Mononuclear cell (primary cell): ENCODE data around the gene RBM19. TPM values are rescaled to one million over a fixed set of nuclear protein-coding genes. Genes with fewer than 3 reads are reported as not detected.
"Not testable (repeated sequence)": the region's sequence is repeated elsewhere in the genome, so short reads cannot be mapped to it uniquely, and the experiment has no call there.

Source experiments
- H3K27me3 ChIP-seq: 2 replicates; pipeline ENCODE4 v1.6.0; 2011; ENCODE audit warnings: low read length, control low read depth; ENCODE audit not compliant: insufficient read depth
- H3K4me1 ChIP-seq: 2 replicates; pipeline ENCODE4 v1.5.1; 2011; ENCODE audit warnings: mild to moderate bottlenecking, low read length, control low read depth; ENCODE audit not compliant: insufficient read depth
- H3K4me3 ChIP-seq: 2 replicates; pipeline ENCODE4 v1.5.1; 2011; ENCODE audit warnings: mild to moderate bottlenecking, low read length, moderate library complexity
- H3K9me3 ChIP-seq: 2 replicates; pipeline ENCODE4 v1.5.1; 2011; ENCODE audit warnings: low read depth, mild to moderate bottlenecking, control low read depth, low read length
- total RNA-seq: library from RNA; depleted of rRNA; stranded (reverse); fragments of >200 nt; gene quantifications from one replicate; pipeline ENCODE4 v1.2.3, GENCODE V29; 2012

RBM19 gene
- total RNA-seq, 1 donor = 33.8 TPM

DNA sequence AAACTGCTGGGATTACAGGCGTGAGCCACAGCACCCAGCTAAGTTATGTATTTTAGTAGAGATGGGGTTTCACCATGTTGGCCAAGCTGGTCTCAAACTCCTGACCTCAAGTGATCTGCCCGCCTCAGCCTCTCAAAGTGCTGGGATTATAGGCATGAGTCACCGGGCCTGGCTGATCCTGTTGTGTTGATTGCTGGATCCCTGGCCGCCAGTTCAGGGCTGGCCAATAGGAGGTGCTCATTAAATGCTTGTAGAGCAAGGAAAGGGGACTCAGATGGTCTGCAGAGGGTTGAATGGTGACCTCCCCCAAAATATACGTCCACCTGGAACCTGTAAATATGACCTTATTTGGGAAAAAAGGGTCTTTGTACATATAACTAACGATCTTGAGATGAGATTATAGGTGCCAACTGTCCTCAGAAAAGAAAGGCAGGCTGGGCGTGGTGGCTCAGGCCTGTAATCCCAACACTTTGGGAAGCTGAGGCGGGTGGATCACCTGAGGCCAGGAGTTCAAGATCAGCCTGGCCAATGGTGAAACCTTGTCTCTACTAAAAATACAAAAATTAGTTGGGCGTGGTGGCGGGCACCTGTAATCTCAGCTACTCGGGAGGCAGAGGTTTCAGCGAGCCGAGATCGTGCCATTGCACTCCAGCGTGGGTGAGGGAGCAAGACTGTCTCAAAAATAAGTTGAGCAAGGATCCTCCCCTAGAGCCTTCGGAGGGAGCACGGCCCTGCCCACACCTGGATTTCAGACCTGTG is 156.5 kb downstream of the RBM19 start:
- H3K27me3 ChIP-seq, H3K4me1 ChIP-seq, H3K9me3 ChIP-seq, H3K4me3 ChIP-seq: not testable (repeated sequence)

DNA sequence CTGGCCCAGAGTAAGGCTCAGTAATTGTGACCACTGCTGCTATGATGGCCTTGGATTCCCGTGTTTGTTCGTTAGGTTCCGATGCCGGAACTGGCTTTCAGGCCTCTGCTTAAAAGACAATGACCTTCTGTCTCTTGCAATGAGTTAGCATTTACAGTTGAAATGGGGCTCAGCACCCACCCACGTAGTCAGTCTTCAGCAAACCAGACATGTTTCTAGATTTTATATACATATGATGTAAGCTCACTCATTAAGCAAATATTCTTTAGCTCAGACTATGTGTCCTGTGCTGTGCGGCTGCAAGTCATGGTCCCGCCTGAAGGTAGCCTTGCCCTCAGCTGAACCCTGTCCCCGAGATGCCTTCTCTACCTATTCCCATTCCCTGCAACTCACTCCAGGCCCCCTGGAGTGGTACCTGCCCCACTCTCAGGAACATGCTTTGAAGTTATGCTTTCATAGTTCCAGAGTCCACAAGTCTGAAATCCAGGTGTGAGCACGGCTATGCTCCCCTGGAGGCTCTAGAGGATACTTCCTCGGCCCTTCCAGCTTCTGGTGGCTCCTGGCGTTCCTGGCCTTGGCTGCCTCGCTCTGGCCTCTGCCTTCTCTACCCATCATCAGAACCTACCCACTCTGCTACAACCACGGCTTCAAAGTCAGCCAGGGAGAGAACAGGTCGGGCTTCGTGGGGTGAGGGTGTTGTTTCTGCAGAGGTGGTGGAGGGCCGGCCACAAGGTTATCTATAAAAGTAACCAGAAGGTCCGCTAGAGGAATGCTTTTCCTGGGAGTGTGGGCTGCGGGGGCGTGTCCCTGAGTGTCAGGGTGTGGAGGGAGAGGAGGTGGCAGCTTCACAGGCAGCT is 157.8 kb downstream of the RBM19 start:
- no peaks in the 10 kb centered on the region for H3K4me1 ChIP-seq
- H3K9me3 ChIP-seq = no peaks in the 10 kb centered on the region
- no peaks in the 10 kb centered on the region for H3K27me3 ChIP-seq
- no peak overlapping the region for H3K4me3 ChIP-seq

DNA sequence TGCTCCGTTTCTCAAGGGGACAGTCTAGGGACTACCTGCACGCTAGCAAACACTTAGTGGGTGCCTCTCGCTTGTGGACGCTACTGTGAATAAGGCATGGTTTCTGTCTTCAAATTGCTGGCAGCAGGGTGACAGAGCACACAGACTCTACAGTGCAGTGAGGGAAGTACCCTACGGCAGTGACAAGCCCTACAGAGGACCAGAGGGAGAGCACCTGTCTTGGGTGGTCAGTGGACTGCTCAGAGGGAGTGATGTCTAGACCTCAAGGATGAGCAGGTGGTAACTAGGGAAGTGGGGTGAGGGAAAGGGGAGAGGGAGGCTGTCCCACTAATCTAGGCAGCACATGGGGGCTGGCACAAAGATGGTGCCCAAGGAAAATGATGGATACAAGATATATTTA is 160.5 kb downstream of the RBM19 start:
- H3K9me3 ChIP-seq = no peaks in the 10 kb centered on the region
- H3K4me1 ChIP-seq = no peaks in the 10 kb centered on the region
- H3K27me3 ChIP-seq = no peaks in the 10 kb centered on the region
- no peak overlapping the region for H3K4me3 ChIP-seq

DNA sequence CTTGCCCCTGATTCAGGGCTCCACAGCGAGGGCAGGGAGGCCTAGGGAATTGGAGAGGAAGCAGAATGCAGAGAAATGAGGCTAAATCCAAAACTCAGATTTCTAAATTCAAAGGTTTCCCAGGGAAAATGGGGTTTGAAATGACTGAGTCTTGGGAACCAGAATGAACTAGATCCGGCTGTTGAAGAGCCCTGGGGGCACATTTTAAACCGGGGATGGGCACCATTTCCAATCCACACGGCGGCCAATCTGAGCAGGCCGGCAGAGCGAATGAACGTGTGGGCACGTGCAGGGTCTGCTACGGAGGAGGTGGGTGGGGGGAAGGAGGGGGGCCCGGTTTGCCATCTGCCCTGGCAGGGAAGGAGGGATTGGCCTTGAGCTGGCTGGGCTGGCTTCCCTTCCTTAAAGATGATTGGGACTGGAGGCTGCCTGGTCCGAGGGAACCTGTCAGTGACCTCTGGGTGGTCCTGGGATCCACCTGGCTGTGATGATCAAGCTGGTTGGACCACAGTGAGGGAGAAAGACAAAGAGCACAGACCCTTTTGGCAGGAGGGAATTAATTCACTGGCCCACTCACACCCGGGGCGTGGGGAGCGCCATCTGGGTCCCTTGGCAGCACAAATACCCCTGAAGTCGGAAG is 161.0 kb downstream of the RBM19 start:
- Histone ChIP-seq H3K27me3 (no peaks in the 10 kb centered on the region), H3K4me1 (no peaks in the 10 kb centered on the region), H3K9me3 (no peaks in the 10 kb centered on the region), H3K4me3 (no peak overlapping the region)

DNA sequence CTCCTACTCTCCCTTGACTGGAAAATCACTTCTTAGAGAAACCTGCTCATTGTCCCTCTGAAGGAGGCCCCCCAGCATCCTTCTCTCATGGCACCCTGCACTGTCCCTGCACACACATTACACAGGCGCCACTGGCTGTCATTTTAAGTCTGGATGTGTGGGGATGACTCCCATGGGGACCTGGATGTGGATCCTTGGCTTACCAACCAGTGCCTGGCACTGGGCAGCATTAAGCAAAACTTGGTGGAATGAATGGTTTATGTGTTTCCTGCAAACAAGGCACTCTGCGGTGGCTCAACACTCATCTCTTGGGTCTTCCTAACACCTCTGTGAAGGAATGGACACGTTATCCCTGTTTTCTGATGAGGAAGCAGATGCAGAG is 162.4 kb downstream of the RBM19 start:
- no peak overlapping the region for H3K4me3 ChIP-seq
- H3K9me3 ChIP-seq = no peaks in the 10 kb centered on the region
- H3K27me3 ChIP-seq = no peaks in the 10 kb centered on the region
- H3K4me1 ChIP-seq = no peaks in the 10 kb centered on the region

DNA sequence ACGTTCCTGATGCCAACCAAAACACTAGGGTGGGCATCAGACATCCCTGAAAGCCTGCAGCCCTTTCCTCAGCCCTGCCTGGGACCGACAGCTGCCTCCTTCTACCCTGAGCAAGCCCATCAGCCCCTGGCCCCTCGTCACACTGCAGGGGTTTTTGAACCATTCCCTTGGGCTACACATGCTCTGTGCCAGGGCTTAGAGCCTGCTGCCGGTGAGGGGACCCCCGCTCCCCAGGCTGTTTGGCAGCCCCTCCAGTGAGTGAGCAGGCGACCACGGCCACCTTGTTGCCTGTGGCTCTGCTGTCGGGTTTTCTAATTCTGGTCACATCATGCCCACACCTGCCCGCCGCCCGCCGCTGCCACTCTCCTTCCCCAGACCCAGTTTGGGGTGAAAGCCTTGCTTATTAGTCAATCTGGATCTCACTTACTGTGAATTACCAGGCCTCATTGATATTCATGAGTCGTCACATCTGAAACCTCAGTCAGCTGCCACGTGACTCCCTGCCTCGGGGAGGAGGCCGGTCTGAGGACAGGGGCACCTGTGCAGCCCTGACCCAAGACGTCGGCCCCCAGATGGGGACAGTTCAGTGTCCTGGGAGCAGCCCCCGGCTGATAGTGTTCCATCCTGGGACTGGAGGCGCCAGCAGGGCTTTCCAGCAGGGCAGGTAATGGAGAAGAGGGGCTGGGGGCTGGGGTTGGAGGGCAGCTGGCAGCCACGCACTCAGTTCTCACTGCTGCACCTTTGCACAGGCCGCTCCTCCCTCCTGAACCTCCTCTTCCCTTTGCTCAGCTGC is 163.0 kb downstream of the RBM19 start:
- H3K4me3 ChIP-seq = no peak overlapping the region

DNA sequence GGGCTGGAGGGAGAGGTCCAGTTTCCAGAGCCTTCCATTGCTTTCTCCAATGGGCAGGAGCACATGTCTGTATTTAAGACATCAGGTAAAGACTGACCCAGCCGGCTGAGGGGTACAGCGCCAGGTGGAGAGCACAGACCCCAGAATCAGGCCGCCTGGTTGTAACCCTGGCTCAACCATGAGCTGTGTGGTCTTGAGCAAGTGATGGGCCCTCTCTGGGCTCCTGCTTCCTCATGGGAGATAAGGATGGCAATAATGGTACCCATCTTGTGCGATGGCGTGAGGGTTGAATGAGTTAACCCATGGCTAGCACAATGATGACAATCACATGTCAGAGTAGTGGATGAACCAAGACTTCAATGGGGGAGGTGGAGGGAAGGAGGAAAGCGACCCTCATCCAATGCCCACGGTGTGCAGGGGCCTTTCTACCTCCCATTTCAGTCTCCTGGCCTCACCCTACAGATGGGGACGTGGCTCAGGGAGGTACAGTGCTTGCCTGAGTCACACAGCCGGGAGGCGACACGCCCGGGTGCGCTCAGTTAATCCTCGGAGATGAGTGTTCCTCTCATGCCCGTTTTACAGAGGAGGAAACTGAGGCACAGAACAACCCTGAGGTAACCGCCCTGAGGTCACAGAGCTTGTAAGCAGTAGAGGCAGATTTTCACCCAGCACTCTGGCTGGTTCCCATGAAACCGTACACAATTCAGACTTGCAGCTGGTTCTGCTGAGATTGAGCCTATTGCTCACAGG is 163.9 kb downstream of the RBM19 start:
- no peaks in the 10 kb centered on the region for H3K27me3 ChIP-seq
- H3K9me3 ChIP-seq = no peaks in the 10 kb centered on the region
- no peaks in the 10 kb centered on the region for H3K4me1 ChIP-seq
- H3K4me3 ChIP-seq = no peak overlapping the region

More for the DNA sequence above, 163.0 kb downstream of the RBM19 start:
- Histone ChIP-seq H3K9me3 (no peaks in the 10 kb centered on the region), H3K27me3 (no peaks in the 10 kb centered on the region), H3K4me1 (no peaks in the 10 kb centered on the region)

DNA sequence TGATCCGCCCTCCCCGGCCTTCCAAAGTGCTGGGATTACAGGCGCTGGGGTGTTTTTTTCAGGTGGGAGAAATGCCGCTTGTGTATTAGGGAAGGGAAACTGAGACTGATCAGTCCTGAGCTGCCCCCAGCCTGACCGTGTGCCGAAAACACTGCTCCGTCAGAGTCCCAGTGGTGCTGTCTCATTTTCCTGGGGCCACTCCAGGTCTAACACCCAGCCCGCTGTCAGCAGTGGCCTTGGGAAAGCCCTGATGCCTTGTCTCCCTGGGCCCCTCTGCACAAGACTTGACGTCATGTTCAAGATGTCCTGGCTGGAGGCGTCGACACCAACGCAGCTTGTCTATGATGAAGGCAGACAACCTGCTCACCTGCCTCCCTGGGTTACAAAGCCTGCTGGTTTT is 165.9 kb downstream of the RBM19 start:
- no peak overlapping the region for H3K4me3 ChIP-seq
- H3K4me1 ChIP-seq = no peaks in the 10 kb centered on the region
- no peaks in the 10 kb centered on the region for H3K9me3 ChIP-seq
- H3K27me3 ChIP-seq = no peaks in the 10 kb centered on the region

DNA sequence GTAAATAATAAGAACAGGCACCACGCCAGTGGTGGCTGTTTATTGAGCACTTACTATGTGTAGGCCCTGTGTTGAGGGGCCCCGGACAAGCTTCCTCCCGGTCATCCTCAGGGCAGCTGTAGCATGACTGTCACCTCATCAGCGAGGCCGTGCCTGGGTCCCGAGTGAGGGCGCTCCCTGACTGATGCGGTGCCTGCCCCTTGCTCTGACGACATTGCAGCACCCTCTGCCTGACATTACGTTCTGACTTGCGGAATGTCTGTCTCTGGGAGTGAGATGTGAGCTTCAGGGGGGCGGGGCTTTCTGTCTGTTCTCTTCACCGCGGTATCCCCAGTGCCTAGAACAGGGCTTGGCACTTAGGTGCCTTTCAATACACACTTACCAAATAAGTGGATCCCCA is 167.6 kb downstream of the RBM19 start:
- no peak overlapping the region for H3K4me3 ChIP-seq
- H3K4me1 ChIP-seq = no peaks in the 10 kb centered on the region
- no peaks in the 10 kb centered on the region for H3K9me3 ChIP-seq
- no peaks in the 10 kb centered on the region for H3K27me3 ChIP-seq

DNA sequence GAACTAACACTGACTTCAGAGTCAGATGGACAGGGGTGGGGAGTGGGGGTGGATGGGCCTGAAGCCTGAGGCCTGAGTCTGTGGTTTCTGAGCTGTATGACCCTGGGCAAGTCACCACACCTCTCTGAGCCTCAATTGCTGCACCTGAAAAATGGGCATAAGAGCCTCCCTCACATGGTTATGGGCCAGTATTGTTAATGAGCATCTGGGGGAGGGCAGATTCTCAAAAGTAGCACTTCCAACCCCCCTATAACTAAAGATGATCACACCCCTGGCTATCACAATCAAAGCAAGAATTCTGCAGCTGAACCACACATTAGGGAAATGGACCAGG is 168.6 kb downstream of the RBM19 start:
- H3K27me3 ChIP-seq = no peaks in the 10 kb centered on the region
- no peaks in the 10 kb centered on the region for H3K9me3 ChIP-seq
- H3K4me1 ChIP-seq = no peaks in the 10 kb centered on the region
- no peak overlapping the region for H3K4me3 ChIP-seq

DNA sequence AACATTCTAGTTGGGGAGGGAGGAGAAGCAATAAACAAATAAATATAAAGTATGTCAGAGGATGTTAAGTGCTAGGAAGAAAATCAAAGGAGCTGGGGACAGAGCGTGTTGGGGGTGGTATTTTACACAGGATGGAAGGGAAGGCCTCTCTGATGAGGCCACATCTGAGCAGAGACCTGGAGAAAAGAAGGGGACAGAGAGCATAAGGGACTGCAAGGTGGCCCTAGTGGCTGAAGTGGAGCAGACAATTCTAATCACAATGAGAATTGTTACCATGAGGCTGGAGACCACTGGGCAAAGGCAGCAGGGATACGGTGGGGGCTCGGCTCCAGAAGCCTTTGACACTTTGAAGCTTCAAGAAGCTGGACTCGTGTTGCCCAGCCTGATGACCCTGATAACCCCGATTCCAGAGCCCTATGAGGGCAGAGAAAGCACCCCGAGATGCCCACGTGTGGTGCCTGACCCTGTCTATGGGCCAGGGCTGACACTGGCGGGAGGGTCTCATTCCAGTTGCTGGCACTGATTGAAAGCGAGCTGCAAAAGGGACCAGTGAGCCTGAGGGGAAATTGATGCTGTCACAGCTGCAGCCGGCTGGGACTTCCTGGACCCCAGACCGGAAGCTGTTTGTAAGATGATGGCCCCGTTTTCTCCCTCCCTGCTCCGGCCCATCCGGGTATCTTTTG is 169.1 kb downstream of the RBM19 start:
- Histone ChIP-seq H3K4me1 (no peaks in the 10 kb centered on the region), H3K27me3 (no peaks in the 10 kb centered on the region), H3K9me3 (no peaks in the 10 kb centered on the region), H3K4me3 (no peak overlapping the region)

DNA sequence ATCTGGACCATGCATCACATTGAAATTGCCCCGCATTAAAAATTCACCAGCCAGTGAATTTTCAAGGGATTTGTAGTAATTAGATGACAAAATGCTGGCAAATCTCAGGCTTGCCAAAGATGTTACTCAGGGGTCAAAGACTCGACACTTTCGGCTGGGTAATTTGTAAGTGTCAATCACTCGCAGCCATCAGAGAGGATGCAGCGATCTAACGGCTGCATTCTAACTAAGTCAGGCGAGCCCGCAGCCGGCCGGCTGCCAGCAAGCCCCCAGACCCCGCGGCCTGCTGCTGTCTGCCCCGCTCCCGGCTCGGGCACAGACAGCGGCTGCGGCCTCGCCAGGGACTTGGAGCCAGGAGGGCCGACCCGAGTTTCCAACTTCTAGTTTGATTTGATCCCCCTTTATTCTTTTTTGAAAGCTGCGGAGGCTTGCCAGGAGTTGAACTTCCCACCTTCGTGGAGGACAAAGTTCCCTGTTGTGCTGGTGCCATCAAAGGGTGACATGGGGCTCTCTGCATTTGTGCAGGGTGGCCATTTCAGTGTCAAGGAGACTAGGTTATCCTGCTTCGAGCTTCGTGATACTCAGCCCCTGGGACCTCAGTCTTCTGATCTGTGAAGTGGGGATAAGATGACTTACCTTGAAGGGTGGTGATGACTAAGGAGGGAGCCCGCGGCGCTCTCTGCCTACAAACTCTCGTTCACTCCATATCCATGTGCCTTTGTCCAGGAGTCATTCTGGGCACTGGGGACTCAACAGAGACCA is 169.9 kb downstream of the RBM19 start:
- Histone ChIP-seq H3K9me3 (no peaks in the 10 kb centered on the region), H3K4me3 (no peak overlapping the region), H3K27me3 (no peaks in the 10 kb centered on the region), H3K4me1 (no peaks in the 10 kb centered on the region)

DNA sequence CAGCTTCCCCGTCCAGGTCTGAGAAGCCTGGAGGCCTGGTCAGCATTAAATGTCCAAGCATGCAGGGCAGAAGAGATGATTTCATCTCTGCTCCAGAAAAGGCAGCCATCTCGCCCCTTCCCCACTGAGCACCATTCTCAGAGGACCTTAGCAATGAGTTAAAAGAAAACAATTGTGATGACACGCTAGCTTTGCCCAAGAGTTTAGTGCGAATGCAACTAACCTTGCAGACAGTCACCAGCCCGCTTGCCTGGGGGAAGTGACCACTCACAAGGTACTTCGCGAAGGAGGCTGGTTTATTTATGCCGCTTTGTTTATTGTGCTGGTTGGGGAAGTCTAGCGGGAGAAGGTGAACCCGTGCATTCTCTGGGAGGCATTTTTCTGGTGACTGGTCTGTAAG is 170.7 kb downstream of the RBM19 start:
- Histone ChIP-seq H3K9me3 (no peaks in the 10 kb centered on the region), H3K27me3 (no peaks in the 10 kb centered on the region), H3K4me3 (no peak overlapping the region), H3K4me1 (no peaks in the 10 kb centered on the region)
